T-cell (primary cell): Measurements from ENCODE around the gene PTX4. TPM values are rescaled to one million over a fixed set of nuclear protein-coding genes. Genes with fewer than 3 reads are reported as not detected.

Experiments
- ATAC-seq, 4 experiments: fragments of 200-7000 bp in 3 of 4; fragments of 150-1000 bp in 1 of 4; cut with Tn5 transposase; replicated peaks in 1 of 4; 1 replicate in 3 of 4; 2 replicates in 1 of 4; pipeline ENCODE4 v1.10.0; 2021; ENCODE audit warnings: moderate library complexity in 3 of 4, mild to moderate bottlenecking in 2 of 4, moderate number of reproducible peaks in 1 of 4
- CTCF ChIA-PET, 2 donors: fragments of 300-600 bp; sonication (Branson Sonifier 250); formaldehyde crosslinking; loops; one replicate each; lab custom pipeline; 2022; ENCODE audit warnings: antibody characterized with exemption in 2 of 2; lab: Charles Lee
- POLR2A ChIA-PET, 2 donors: fragments of 300-600 bp; sonication (Branson Sonifier 250); formaldehyde crosslinking; loops; one replicate each; lab custom pipeline; 2022; ENCODE audit warnings: antibody characterized with exemption in 2 of 2; lab: Charles Lee
- DNase-seq, 35 experiments: peaks; one replicate each; pipeline versions ENCODE4 v3.0.0 to v3.0.0-alpha.2; 2013 to 2023
- H3K27ac ChIP-seq: one replicate; pipeline ENCODE4 v1.5.1; 2013; ENCODE audit warnings: low read length
- H3K27me3 ChIP-seq, 2 experiments: replicated peaks in 1 of 2; 1 replicate in 1 of 2; 2 replicates in 1 of 2; pipeline versions ENCODE4 v1.6.1 to v1.7.0; 2013; ENCODE audit warnings: low read length in 1 of 2, mixed read lengths in 1 of 2; ENCODE audit not compliant: control insufficient read depth in 2 of 2, insufficient read depth in 2 of 2; ENCODE audit errors: extremely low read depth in 1 of 2
- H3K36me3 ChIP-seq, 2 donors: 1 replicate in 1 of 2; 2 replicates in 1 of 2; pipeline versions ENCODE4 v1.6.1 to v1.7.0; 2013; ENCODE audit warnings: low read length in 1 of 2; ENCODE audit not compliant: control insufficient read depth in 2 of 2, insufficient read depth in 1 of 2; ENCODE audit errors: extremely low read depth in 1 of 2
- H3K4me1 ChIP-seq, 2 experiments: 1 replicate in 1 of 2; 2 replicates in 1 of 2; pipeline versions ENCODE4 v1.6.1 to v1.7.0; 2013; ENCODE audit warnings: low read length in 2 of 2, mixed read lengths in 1 of 2; ENCODE audit not compliant: insufficient read depth in 2 of 2, control insufficient read depth in 1 of 2; ENCODE audit errors: extremely low read depth in 1 of 2
- H3K4me3 ChIP-seq, 2 donors: 1 replicate in 1 of 2; 2 replicates in 1 of 2; pipeline versions ENCODE4 v1.5.1 to v1.7.0; 2013; ENCODE audit warnings: mild to moderate bottlenecking in 2 of 2, low read length in 1 of 2, moderate library complexity in 1 of 2; ENCODE audit not compliant: control insufficient read depth in 1 of 2; ENCODE audit errors: extremely low read depth in 1 of 2
- H3K9me3 ChIP-seq: 2 replicates; pipeline ENCODE4 v1.7.0; 2013
- H3K27ac Mint-ChIP-seq, 2 donors: one replicate each; pipeline ENCODE4 v1.8.0; 2020 to 2021; ENCODE audit warnings: mild to moderate bottlenecking in 2 of 2, mixed read lengths in 2 of 2
- H3K27me3 Mint-ChIP-seq, 2 donors: one replicate each; pipeline ENCODE4 v1.8.0; 2021 to 2022; ENCODE audit warnings: mixed read lengths in 2 of 2
- H3K36me3 Mint-ChIP-seq: one replicate; pipeline ENCODE4 v1.8.0; 2021; ENCODE audit warnings: mixed read lengths
- H3K4me1 Mint-ChIP-seq, 3 donors: one replicate each; pipeline ENCODE4 v1.8.0; 2020 to 2022; ENCODE audit warnings: mixed read lengths in 3 of 3, mild to moderate bottlenecking in 1 of 3
- H3K4me3 Mint-ChIP-seq, 3 donors: one replicate each; pipeline ENCODE4 v1.8.0; 2020 to 2022; ENCODE audit warnings: mild to moderate bottlenecking in 3 of 3, mixed read lengths in 3 of 3, moderate library complexity in 3 of 3
- H3K9me3 Mint-ChIP-seq, 3 donors: one replicate each; pipeline ENCODE4 v1.8.0; 2020 to 2022; ENCODE audit warnings: mixed read lengths in 3 of 3
- WGBS: methylation state at CpG from one replicate; pipeline ENCODE4 v1.1.5; 2013; ENCODE audit warnings: missing lambda C conversion rate; ENCODE audit not compliant: insufficient coverage; 5-methylcytosine and 5-hydroxymethylcytosine counted together
- total RNA-seq, 35 experiments: library from RNA in 6 of 35; stranded (reverse) in 6 of 35; fragments of 120-200 nt in 1 of 35; gene quantifications; one replicate each; pipeline versions ENCODE4 v1.2.1 to v1.2.4 and lab custom pipeline; 2013 to 2026

PTX4 gene
- total RNA-seq, 5 donors from 2014 or later (not counting 1 experiment from before 2014, with no cell fraction given), result 0.26 TPM; not detected in 4

DNA sequence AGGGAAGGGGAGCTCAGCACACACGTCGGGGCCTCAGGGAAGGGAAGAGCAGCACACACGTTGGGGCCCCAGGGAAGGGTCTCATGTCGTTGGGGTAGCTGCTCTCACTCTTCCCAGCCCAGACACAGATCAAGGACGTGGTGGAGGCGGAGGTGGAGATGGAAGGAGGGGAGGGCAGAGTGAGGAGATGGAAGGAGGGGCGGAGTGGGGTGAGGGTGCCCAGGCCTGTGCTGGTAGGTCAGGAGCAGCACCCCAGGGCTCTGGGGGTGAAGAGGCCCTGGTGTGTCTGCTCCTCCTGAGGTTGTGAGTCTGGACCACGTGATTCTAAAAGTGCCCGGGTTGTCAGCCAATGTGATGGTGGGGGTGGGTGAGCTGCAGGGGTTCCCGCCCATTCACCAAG is 28.8 kb downstream of the PTX4 start:
- Mint-ChIP-seq H3K36me3 (peaks cover 9% of the 10 kb centered on the region), H3K9me3 (no peaks in the 10 kb centered on the region), H3K4me3 (no peak overlapping the region), H3K4me1 (peaks cover 0 to 3% (median 0%) of the 10 kb centered on the region in 3 donors), H3K27ac (no peak overlapping the region), H3K27me3 (no peaks in the 10 kb centered on the region)
- DNase-seq (no peak), ATAC-seq (no peak)
- CTCF ChIA-PET, result interaction anchor here in 1 of 2 donors (0.5 kb wide), 2 partner anchors 88 to 204 kb away, joined by 3 to 6 read pairs; no protein-coding TSS in a partner anchor
- no peaks in the 10 kb centered on the region for H3K27me3 ChIP-seq
- H3K4me3 ChIP-seq, result no peak overlapping the region
- H3K27ac ChIP-seq, result no peak overlapping the region
- no peaks in the 10 kb centered on the region for H3K4me1 ChIP-seq
- POLR2A ChIA-PET, result no interaction called here
- peaks cover 32 to 34% of the 10 kb centered on the region in 2 donors for H3K36me3 ChIP-seq
- 96% methylated on average over 4 of the region's 10 CpGs for WGBS
- H3K9me3 ChIP-seq, result no peaks in the 10 kb centered on the region

DNA sequence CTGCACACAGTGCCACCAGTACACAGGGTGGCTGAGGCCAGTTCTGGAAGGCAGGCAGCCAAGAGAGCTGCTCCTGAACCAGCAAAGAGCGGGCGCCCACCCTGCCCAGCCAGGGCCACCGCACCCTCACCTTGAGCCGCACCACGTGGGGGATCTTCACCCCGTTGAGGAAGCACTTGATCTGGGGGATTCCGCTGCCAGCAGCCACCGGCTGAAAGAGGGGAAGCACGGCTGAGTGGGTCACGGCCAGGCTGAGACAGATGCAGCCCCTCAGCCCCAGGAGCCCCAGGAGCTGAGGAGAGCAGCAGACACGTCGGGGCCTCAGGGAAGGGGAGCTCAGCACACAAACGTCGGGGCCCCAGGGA is 29.8 kb downstream of the PTX4 start:
- Mint-ChIP-seq H3K4me3 (no peak overlapping the region), H3K27ac (no peak overlapping the region), H3K36me3 (peaks cover 10% of the 10 kb centered on the region), H3K4me1 (peaks cover 0 to 3% (median 0%) of the 10 kb centered on the region in 3 donors), H3K9me3 (no peaks in the 10 kb centered on the region), H3K27me3 (no peaks in the 10 kb centered on the region)
- ChIA-PET CTCF (no interaction called here), POLR2A (no interaction called here)
- Histone ChIP-seq H3K4me3 (no peak overlapping the region), H3K36me3 (peaks cover 32 to 35% of the 10 kb centered on the region in 2 donors), H3K9me3 (no peaks in the 10 kb centered on the region), H3K27ac (no peak overlapping the region), H3K4me1 (no peaks in the 10 kb centered on the region), H3K27me3 (no peaks in the 10 kb centered on the region)
- ATAC-seq, result no peak
- DNase-seq, result peak in 1 of 35 experiments; percentile 38
- WGBS, result 75% methylated on average over 14 of the region's 14 CpGs

DNA sequence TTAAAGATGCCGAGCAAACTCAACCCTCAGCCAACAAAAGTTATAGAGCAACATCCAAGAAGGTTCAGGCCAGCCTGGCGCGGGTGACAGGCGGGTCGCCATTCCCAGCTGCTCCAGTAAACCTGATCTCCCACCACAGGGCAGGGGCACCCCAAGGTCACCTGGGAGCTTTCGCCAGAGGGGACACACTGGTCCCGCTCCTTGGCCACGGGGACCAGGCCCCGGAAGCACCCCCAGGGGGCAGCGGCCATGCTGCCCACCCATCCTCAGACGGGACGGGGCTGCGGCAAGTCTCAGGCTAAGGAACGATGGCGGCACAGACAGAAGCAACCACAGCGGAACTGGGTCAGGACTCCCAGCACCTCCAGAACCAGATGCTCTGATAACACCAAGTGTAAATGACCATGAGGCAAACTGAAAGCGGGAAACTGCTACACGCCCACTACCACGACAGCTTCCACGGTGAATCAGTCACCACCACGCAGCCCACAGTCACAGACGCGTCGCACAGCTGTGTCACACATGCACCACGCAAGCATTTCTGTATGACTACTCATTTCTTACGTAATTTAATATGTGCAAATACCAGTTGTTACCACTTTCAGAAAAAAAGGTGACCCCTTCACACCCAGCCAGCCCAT is 30.3 kb downstream of the PTX4 start:
- H3K27me3 Mint-ChIP-seq, result no peaks in the 10 kb centered on the region
- H3K27ac Mint-ChIP-seq, result no peak overlapping the region
- Histone ChIP-seq H3K27ac (no peak overlapping the region), H3K9me3 (no peaks in the 10 kb centered on the region), H3K27me3 (no peaks in the 10 kb centered on the region), H3K4me3 (no peak overlapping the region), H3K36me3 (peaks cover 35 to 39% of the 10 kb centered on the region in 2 donors), H3K4me1 (no peaks in the 10 kb centered on the region)
- ChIA-PET CTCF (no interaction called here), POLR2A (no interaction called here)
- ATAC-seq, result no peak
- no peak overlapping the region for H3K4me3 Mint-ChIP-seq
- DNase-seq, result no peak
- 88% methylated on average over 19 of the region's 26 CpGs for WGBS
- H3K4me1 Mint-ChIP-seq, result peaks cover 0 to 3% (median 0%) of the 10 kb centered on the region in 3 donors
- no peaks in the 10 kb centered on the region for H3K9me3 Mint-ChIP-seq
- peaks cover 13% of the 10 kb centered on the region for H3K36me3 Mint-ChIP-seq

DNA sequence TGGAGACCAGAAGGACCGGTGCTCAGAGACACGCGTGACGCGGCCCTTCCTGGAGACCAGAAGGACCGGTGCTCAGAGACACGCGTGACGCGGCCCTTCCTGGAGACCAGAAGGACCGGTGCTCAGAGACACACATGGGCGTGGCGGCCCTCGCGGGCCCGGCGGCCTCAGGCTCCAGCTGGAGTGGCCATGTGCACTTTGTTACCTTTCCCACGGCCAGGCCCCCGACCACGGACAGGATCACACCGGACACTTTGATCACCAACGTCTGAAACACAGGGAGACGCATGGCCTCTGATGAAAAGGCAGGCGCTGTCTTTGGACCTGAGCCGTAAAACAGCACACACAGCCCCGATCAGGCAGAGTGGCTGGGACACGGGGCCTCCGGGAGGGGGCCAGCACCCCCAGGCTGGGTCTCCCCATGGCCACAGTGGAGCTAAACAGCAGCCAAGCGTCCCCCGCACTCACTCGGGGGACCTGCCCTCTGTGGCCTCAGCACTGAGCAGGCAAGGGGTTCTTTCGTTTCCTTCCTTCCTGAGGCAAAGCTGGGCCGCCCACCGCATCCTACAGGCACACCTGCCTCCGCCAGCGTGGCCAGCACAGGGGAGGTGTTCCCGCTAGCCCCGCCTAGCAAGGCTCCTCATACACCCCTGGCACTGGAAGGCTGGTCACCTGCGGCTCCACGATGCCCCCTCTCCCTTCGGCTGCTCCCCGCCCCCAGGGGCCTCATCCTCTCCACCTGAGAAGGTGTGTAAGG is 31.1 kb downstream of the PTX4 start:
- 94% methylated on average over 22 of the region's 42 CpGs for WGBS
- no peak overlapping the region for H3K27ac ChIP-seq
- no peak overlapping the region for H3K27ac Mint-ChIP-seq
- peaks cover 0 to 3% (median 0%) of the 10 kb centered on the region in 3 donors for H3K4me1 Mint-ChIP-seq
- H3K9me3 Mint-ChIP-seq, result no peaks in the 10 kb centered on the region
- H3K4me3 Mint-ChIP-seq, result no peak overlapping the region
- H3K27me3 Mint-ChIP-seq, result no peaks in the 10 kb centered on the region
- no peak for ATAC-seq
- ChIA-PET POLR2A (no interaction called here), CTCF (no interaction called here)
- no peaks in the 10 kb centered on the region for H3K27me3 ChIP-seq
- H3K4me1 ChIP-seq, result no peaks in the 10 kb centered on the region
- no peak for DNase-seq
- peaks cover 38 to 40% of the 10 kb centered on the region in 2 donors for H3K36me3 ChIP-seq
- no peak overlapping the region for H3K4me3 ChIP-seq
- H3K36me3 Mint-ChIP-seq, result peaks cover 14% of the 10 kb centered on the region
- H3K9me3 ChIP-seq, result no peaks in the 10 kb centered on the region

DNA sequence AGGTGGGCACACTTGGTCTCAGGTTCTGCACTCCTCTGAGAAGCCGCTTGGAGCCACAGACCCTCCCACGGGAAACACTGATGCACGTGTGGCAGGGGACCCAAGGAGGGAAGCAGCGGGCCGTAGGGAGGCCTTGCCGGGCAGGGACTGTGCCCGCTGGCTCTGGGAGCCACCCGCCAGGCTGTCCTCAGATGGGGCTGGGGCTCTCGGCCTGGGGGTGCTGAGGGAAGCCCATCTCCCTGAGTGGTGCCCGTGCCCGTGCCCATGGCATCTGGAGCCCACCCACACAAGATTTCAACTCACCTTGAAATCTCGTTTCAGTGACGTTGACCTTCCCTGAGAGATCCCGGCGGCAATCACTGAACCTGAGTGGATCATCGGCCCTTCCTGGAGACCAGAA is 31.8 kb downstream of the PTX4 start:
- WGBS, result 97% methylated on average over 11 of the region's 16 CpGs
- H3K27me3 Mint-ChIP-seq, result no peaks in the 10 kb centered on the region
- Histone ChIP-seq H3K27ac (no peak overlapping the region), H3K4me3 (no peak overlapping the region), H3K36me3 (peaks cover 43 to 45% of the 10 kb centered on the region in 2 donors), H3K9me3 (no peaks in the 10 kb centered on the region), H3K27me3 (no peaks in the 10 kb centered on the region), H3K4me1 (no peaks in the 10 kb centered on the region)
- H3K27ac Mint-ChIP-seq, result no peak overlapping the region
- peaks cover 11% of the 10 kb centered on the region for H3K36me3 Mint-ChIP-seq
- H3K4me1 Mint-ChIP-seq, result peaks cover 0 to 3% (median 0%) of the 10 kb centered on the region in 3 donors
- CTCF ChIA-PET, result no interaction called here
- H3K4me3 Mint-ChIP-seq, result no peak overlapping the region
- H3K9me3 Mint-ChIP-seq, result no peaks in the 10 kb centered on the region
- DNase-seq (no peak), ATAC-seq (no peak)
- POLR2A ChIA-PET, result interaction anchor here in 1 of 2 donors (0.7 kb wide), 1 partner anchor 904 kb away, joined by 4 read pairs; no protein-coding TSS in a partner anchor

DNA sequence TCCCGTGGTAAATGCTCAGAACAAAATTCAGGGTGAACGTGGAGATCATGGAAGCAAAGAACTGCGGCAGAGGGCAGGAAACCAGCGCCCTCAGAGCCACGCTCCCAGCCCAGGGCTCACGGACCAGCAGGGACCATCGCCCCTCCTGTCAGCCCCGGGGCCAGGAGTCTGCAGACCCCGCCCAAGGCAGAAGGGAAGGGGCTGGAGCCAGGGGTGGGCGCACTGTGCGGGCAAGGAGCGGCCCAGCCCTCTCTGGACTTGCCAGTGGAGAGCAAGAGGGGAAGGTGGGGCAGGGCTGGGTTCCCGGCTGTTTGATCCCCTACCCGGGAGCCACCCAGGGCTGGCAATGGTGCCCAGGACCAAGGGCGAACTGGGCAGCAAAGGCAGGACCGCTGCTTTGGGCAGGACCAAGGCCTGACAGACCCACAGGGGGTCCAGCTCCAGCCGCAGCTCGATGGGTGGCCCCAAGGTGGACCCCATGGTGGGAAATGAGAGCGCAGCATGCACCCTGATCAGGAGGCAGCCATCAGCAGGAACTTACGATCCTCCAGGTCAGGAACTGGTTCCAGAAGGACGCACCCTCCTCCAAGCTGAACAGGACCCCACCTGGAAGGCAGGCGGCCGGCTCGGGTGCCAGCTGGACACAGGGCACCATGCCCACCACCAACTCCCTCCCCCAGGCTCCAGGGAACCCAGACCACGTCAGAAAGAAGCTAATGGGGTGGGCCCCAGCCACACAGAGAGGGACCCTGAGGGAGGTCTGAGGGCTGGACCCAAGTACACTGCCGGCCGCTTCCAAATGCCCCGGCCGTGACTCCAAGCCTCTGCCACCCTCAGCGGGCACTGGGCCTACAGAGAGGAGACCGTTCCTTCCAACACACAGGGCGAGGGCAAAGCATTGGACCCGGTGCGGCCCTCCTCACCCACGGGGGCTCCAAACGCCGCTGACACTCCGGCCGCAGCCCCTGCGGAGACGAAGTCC is 33.3 kb downstream of the PTX4 start:
- Histone ChIP-seq H3K27me3 (no peaks in the 10 kb centered on the region), H3K4me3 (no peak overlapping the region), H3K4me1 (no peaks in the 10 kb centered on the region), H3K36me3 (peaks cover 34 to 45% of the 10 kb centered on the region in 2 donors), H3K9me3 (no peaks in the 10 kb centered on the region), H3K27ac (no peak overlapping the region)
- ATAC-seq (no peak), DNase-seq (no peak)
- Mint-ChIP-seq H3K36me3 (peaks cover 15% of the 10 kb centered on the region), H3K4me1 (peaks cover 0 to 3% (median 0%) of the 10 kb centered on the region in 3 donors), H3K27me3 (no peaks in the 10 kb centered on the region), H3K27ac (no peak overlapping the region), H3K9me3 (no peaks in the 10 kb centered on the region), H3K4me3 (no peak overlapping the region)
- WGBS, result 94% methylated on average over 34 of the region's 41 CpGs
- CTCF ChIA-PET, result no interaction called here
- POLR2A ChIA-PET, result no interaction called here
